Endometrial microvascular endothelial cells (primary cell): ENCODE results near the gene SRSF4. TPM values are rescaled to one million over a fixed set of nuclear protein-coding genes. Genes with fewer than 3 reads are reported as not detected.
"Not testable (repeated sequence)": the region's sequence is repeated elsewhere in the genome, so short reads cannot be mapped to it uniquely, and the experiment has no call there.

ENCODE experiments used
- in situ Hi-C: cut with HindIII; loops from 2 replicates; pipeline ENCODE4 v1.10.0; 2017; ENCODE audit warnings: low sequenced_read_pairs, low pct_unique_long_range_greater_than_20kb; ENCODE audit errors: inconsistent ontology term
- total RNA-seq: library from RNA; depleted of rRNA; stranded (reverse); fragments of >200 nt; gene quantifications from one replicate; pipeline ENCODE4 v1.2.3, GENCODE V29; 2015; ENCODE audit errors: inconsistent ontology term

Gene SRSF4
- total RNA-seq, 1 donor from 2014 or later, result 33.2 TPM

DNA sequence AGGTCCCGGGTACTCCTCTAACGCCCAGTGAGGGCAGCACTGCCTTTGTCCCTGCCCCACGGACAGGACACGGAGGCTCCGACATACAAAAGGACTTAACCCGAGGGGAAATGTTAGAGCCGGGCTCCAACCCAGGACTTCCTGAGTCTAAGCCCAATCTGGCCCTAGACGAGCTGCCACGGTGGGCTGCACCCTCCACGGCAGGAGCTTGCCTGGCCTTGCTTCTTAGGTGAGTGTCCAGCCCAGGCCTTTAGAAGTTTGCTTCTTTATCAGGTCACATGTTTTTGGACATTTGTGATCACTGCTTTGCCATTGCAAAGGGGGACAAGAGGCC, 47.0 kb downstream of the SRSF4 start:
- in situ Hi-C loops, result no loop called here

DNA sequence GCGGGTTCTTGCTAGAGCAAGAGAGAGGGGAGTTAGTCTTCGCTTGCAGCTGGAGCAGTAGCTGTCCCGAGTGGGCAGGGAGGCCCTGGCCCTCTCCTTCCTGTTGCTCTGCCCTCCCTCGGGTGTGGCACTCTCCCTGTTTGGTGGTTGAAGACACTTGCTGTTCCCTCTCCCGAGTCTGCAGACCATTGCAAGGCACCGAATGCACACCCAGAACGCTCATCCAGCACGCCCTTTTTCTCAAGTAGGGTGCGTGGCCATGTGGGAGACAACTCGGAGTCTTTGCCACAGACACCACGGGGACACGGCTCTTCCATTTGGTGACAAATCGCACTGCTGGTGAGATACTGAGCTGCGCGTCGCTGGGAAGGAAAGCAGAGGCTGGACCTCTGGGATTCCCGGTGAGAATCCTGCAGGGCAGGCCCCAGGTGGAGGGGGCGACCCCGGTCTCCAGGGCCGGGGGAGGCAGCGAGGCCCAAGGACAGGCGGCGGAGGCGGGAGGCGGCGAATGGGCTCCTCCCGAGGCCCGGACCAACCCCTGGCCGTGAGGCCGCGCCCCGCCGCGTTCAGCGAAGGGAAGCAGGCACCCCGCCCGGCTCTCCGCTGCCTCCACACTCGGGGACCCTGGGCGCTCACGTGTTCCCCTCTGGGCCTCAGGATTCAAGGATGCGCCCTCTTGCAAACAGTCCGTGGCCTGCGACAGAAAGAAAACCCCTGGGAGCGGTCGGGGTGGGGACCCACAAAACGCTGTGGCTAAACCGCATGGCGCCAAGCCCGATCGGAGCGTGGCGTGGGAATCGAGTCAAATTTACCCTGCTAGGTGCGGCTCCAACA, 47.6 kb downstream of the SRSF4 start:
- in situ Hi-C loops, result no loop called here

DNA sequence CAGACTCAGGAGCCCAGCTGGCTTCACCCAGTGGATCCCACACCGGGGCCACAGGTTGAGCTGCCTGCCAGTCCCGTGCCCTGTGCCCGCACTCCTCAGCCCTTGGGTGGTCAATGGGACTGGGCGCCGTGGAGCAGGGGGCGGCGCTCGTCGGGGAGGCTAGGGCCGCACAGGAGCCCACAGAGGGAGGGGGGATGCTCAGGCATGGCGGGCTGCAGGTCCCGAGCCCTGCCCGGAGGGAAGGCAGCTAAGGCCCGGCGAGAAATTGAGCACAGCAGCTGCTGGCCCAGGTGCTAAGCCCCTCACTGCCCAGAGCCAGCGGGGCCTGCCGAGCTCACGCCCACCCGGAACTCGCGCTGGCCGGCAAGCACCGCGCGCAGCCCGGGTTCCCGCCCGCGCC, 50.6 kb downstream of the SRSF4 start:
- in situ Hi-C loops, result not testable (repeated sequence)

DNA sequence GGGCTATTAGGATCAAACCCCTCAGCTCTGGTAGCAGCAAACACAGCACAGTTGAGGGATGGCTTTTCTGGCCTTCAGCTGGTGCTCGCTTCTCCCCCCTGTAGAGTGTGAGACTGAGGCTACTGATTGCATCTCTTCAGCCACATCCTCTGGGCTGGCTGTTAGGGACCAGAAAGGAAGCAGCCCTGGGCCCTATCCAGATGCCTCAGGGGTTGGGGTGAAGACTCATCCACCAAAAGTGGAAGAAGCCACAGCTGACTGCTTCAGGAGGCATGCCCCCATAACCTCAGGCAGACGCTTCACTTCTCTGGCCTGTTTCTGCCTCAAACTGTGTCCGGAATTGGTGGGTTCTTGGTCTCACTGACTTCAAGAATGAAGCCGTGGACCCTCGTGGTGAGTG, 51.8 kb downstream of the SRSF4 start:
- in situ Hi-C loops, result no loop called here

DNA sequence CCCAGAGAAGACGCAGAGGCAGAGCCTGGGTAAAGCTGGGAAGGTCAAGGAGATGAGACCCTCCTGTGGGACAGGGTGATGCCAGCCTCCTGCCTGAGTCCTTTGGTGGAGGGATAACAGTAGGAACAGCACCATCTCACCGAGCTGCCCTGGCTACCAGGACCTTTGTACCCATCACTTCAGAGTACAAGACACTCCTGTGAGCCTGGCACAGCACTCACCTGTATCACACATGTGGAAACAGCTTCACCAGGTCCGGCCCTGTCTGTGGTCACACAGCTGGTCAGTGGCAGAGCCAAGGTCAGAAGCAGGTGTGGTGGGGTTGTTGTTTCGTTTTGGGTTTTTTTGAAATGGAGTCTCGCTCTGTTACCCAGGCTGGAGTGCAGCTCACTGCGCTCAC, 53.0 kb downstream of the SRSF4 start:
- in situ Hi-C loops, result no loop called here

DNA sequence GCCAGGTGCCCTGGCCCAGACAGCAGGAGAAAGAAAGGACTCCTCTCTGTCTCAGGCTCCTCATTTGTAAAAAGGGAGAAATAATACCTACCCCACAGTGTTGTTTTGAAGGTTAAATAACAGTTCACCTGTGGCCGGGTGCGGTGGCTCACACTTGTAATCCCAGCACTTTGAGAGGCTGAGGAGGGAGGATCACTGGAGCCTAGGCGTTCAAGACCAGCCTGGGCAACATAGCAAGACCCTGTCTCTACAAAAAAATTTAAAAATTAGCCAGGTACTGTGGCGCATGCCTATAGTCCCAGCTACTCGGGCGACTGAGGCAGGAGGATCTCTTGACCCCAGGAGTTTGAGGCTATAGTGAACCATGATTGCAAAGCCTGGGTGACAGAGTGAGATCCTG, 55.5 kb downstream of the SRSF4 start:
- in situ Hi-C loops, result no loop called here

DNA sequence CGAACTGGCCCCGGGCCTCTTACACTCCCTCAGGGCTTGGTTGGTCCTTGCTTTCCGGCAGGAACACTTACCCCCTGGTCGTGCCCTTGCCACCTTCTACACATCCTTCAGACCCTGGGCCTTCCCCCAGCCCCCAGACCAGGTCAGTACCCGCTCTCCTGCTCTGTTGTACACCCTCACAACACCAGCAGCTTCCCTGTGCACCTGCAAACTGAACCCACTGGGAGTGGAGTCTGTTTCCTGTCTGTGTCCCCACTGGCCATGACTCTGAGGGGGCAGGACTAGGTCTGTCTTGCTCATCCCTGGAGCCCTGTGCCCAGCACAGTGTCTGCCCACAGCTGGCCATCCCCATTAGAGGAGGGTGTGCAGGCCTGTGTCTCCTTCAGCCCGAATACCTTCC, 55.9 kb downstream of the SRSF4 start:
- in situ Hi-C loops, result no loop called here

DNA sequence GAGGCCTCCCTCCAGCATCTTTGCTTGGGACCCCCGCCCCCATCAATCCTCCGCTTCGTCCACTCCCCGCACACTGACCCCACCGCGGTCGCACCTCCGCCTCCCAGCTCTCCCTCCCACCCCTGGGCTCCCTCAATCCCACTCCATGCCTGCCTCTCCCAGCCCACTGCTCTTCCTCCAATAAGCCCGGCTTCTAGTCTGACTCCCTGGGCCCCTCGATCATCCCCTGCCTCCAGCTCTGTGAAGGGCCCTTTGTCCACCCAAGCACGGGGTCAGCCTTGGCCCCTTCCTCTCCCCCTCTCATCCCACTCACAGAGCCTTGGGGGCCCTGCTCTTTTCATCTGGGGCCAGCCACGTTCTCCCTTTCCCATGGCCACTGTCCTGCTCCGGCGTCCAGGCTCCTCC, 56.5 kb downstream of the SRSF4 start:
- in situ Hi-C loops, result no loop called here

DNA sequence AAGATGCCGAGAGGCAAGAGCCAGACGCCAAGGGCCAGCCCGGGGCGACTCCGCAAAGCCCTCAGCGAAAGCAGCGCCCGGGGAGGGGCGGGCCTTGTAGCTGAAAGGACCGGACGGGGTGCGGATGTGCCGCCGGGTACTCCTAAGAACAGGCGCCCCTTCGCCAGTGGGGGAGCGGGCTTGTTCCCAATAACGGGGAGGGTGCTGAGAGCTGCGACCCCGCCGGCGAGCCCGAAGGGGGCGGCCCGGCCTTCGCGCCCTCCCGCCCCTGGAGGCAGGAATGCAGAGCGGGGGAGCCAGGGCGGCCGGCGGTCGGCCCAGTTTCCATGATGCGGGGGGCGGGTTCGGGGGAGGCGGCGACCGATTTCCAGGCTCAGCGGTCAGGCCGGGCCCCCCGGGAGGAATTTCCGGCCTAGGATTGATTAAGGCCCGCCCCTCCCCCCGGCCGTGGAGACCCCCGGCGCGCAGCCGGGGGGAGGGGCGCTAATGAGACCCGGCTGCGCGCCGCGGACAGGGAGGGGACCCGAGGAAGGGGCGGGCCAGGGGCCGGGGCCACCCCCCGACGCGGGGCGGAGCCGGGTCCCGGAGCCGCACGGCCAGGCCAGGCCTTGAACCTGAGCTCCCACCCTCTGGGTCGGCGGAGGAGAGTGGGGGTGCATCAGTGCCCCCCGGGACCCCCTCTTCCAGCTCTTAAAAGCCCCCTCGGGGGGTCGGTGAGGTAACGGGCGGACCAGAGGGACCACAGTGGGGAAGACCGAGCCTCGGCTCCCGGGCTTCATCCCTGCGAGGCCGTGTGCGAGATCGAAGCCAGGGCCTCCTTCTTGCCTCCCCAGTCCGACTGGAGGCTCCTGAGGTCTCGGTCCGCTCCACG, 57.1 kb downstream of the SRSF4 start:
- in situ Hi-C loops, result no loop called here

DNA sequence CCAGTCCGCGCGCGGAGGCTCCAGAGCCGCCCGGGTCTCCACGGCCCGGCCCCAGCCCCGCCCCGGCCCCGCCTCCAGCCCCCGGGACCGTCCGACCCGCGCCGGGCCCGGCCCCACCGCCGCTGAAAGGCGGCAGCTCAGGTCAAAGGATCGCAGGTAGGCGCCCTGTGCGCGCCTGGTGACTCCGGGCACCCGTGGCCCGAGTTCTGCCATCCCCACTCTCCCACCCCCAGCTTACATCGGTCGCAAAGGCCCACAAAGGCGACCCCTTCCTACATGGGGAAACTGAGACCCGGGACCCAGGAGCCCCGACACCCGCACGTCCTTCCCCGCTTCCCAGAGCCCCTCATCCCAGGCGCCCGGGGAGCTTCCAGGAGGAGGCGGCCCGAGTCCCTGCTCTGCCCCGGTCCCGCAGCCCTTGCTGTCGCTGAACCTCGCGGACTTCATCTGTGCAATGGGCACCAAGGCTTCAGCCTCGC, 57.8 kb downstream of the SRSF4 start, which contains the start of gene TMEM200B:
TSS of gene TMEM200B (minus strand) at position 17 of the 479 bp plus-strand sequence. CDS start 2,075 bp downstream, outside the sequence.
- in situ Hi-C loops, result no loop called here

DNA sequence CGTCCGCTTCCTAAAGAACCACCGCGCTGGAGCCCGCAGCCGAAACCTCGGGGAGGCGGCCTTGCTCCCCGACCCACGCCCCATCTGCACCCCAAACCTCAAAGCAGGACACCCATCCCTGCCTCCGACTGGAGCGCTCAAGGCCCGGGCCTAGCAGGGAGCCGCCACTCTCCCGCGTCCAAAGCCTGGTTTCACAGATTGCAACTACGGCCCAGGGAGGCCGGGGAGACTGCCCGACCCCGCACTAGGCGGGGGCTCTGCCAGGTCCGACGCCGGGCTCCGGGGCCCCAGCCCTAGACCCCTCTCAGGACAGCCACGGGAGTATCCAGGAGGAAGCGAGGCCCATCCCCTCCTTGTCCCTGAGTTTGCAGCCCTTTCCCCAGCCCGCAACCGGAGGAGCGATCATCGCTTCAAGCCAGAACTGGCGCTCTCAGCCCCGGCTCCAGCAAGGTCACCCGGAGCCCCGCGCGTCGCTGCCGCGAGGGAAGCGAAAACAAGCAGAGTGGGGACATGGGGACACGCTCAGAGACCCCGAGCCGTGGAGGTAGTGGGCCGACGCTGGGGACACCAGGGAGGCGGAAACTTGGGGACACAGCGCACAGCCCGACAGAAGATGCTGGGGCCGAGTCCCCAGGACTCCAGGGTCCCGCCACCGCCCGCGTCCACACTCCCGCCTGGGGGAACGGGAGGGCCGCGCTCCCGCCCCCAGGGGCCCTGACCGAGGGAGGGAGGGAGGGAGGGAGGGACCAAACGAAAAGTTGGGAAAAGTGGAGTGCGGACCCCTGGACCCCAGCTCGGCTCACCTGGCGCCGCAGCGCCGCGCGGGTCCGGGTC, 58.4 kb downstream of the SRSF4 start:
- in situ Hi-C loops, result no loop called here

DNA sequence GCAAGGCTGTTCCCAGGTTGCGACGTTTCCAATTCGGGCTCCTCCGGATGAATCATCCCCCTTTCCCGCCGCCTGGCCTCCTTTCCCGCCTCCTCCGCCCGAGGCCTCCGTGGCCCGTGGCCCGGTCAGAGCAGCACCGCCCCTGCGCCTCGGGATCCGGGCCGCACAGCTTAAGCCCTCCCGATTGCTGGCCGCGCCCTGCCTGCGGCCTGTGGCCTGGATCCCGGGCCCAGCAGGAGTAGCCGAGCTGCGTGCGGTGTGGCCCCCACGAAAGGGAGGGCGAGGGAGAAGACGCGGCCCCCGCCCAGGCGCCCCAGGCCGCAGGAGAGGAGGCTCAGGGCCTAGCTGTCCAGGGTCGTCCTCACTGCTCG, 59.0 kb downstream of the SRSF4 start:
- in situ Hi-C loops, result no loop called here

DNA sequence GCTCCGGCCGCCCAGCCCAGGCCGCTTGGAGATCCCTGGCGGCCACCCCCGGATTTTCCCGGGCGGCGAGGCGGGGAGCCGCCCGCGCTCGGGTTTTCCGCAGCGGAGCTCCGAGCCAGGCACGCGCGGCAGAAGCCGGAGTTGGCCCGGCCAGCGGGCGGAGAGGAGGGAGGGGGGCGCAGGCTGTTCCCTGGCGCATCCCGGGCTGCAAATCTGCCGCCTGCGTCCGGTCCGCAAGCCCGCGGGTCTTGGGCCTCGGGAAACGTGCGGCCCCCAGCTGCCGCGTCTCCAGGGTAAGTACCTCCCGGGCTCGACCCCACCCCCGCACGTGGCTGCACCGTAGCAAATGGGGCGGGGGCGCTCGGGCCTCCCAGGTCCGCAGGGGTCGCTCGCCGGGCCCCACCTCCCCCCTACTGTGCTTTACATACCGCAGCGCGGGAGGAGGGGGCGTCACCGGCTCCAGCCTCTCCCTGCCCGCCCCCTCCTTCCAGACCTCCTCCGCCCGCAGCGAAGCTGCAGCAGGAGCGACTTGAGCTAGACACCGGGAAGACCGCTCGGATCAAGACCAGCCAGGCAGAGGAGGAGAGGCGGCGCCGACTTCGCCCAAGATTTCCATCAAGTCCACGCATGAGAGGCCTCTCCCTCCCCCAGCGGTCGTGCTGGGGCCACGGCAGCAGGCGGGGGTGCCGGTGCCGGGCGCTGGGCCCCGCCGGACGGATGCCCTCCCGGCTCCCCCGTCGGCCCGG, 59.6 kb downstream of the SRSF4 start:
- in situ Hi-C loops, result no loop called here

DNA sequence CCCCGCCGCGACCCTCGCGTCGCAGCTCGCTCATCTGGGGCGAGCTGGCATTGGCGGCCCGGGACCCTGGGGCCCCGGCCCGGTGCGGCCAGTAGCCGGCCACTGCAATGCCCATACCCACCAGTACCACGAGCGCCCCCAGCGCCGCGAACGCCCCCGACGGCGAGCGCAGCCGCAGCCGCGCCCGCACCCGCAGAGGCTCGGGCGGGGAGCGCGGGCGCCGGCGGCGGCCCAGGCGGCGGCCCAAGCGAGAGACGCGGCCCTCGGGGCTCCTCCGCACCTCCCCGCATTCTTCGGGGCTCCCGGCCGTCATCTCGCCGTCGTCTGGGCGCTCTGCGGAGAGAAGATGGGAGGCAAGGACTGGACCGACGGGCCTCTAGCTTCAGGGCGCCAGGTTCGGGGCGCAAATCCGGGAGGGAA, 60.2 kb downstream of the SRSF4 start:
- in situ Hi-C loops, result no loop called here

DNA sequence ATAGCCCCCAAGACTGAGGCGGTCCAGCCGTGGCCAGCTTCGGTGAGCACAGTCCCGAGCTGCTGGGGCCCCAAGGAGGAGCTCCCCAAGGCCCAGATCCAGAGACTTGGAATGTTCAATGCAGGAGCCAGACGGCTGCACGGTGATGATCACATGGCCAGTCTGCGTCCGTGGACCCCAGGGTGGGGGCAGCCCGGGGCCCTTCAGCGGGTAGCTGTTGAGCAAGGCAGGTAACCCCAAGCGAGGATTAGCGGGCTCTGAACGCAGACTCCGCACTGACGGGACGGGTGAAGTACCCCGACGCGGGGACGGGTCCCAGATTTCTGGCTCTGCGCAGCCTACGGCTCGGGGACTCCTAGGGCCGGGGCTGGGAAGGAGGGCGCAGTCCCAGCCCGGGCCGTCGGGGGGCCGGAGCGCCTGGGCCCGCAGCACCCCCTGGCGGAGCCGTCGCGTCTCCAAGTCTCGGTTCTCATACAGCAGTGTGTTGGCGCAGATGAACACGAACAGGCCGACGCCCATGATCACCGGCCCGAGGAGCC, 60.7 kb downstream of the SRSF4 start:
- in situ Hi-C loops, result no loop called here

DNA sequence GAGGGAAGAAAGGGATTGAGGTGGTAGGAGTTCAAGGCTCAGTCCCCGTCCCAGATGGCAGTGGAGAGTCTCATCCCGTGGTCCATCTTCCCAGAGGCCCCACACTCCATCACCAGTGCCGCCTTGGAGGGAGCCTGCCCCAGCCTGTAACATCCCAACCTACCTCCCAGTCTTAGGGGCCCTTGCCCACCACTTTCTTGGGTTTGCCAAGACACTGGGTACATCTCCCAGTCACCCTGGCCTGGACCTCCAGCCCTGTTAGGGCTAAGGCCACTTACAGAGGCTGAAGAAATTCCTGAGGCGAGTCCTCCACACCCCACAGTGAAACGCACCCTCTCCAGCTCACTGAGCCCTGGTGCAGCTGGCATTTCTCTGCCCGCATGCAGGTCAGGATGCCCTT, 61.3 kb downstream of the SRSF4 start:
- in situ Hi-C loops, result no loop called here

DNA sequence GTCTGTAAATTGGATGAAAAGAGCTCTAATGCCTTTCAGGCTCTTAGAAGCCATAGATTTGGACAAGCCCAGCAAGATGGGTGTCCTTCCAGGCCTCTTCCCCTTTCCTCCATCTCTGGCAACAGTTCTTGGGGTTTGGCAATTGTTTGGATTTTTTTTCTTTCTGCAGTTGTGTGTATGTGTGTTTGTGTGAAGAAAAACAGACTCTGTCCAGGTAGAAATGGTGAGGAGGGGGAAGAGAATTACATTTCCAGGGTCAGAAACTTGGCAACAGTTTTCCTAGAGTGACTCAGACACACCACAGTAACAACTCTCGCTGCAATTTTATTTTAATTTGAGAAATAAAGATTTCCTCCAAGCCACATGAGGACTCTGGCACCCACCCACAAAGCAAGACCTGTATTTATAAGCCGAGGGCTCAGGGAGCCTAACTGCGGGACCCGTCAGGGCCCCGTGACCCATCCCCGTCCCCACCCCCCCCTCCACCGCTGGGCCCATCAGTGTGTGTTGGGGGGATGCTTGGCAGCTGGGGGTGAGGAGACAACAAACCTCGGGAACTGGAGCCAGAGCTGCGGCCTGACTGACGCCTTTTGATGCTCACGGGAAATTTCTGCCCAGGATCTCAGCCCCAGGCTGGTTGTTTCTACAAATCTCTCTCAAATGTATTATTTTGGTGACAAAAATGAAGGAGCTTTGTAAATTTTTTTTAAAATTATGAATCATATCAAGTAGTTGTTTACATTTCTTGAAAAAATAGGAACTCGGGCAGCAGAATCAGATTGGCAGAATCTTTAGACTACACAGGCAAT, 62.4 kb downstream of the SRSF4 start:
- in situ Hi-C loops, result no loop called here

DNA sequence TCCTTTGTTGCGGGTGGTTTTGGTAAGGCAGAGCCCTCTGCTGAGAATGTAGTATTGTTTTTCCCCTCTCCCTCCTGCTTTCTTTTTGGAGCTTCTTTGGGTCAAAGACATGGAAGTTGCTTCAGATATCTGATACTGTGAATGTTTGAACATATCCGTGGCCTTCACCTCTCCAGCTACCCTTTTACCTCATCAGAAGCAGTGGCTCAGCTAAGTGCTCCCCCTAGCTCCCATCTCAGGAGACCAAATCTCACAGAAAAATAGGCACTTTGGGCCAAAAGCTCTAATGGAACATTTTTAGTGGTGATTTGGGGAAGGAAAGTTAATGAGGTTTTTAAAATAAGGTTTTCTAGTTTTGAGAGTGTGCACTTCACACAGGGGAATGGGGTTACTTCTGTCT, 64.3 kb downstream of the SRSF4 start:
- in situ Hi-C loops, result no loop called here
